Thoracic aorta (tissue), 2 donors: Measurements from ENCODE around the gene ACYP1. TPM values are rescaled to one million over a fixed set of nuclear protein-coding genes. Genes with fewer than 3 reads are reported as not detected.

Experiments used
- ATAC-seq: fragments of 150-250 bp; one replicate; pipeline ENCODE4 v1.8.0; 2017; ENCODE audit warnings: low read depth; ENCODE audit not compliant: insufficient number of reproducible peaks, low FRiP score
- DNase-seq: peaks from one replicate; pipeline ENCODE4 v3.0.0-alpha.2; 2020; ENCODE audit warnings: low spot score
- H3K27ac ChIP-seq, 2 donors: fragments of 200-600 bp; sonication (generic); 1 replicate in 1 of 2; 2 replicates in 1 of 2; pipeline ENCODE4 v1.5.1; 2016; ENCODE audit warnings: mild to moderate bottlenecking in 2 of 2, moderate library complexity in 2 of 2
- H3K27me3 ChIP-seq: fragments of 200-600 bp; sonication (generic); replicated peaks from 2 replicates; pipeline ENCODE4 v1.6.0; 2016; ENCODE audit warnings: mild to moderate bottlenecking; ENCODE audit not compliant: insufficient read depth
- H3K36me3 ChIP-seq: fragments of 200-600 bp; sonication (generic); one replicate; pipeline ENCODE4 v1.5.1; 2016
- H3K4me1 ChIP-seq, 2 donors: fragments of 200-600 bp; sonication (generic); 1 replicate in 1 of 2; 2 replicates in 1 of 2; pipeline versions ENCODE4 v1.5.1 to v1.6.0; 2016; ENCODE audit warnings: low read depth in 2 of 2, mild to moderate bottlenecking in 1 of 2; ENCODE audit not compliant: control insufficient read depth in 1 of 2
- H3K4me3 ChIP-seq: fragments of 200-600 bp; sonication (generic); 2 replicates; pipeline ENCODE4 v1.5.1; 2016; ENCODE audit warnings: mild to moderate bottlenecking
- H3K9me3 ChIP-seq: fragments of 200-600 bp; sonication (generic); 2 replicates; pipeline ENCODE4 v1.5.1; 2016
- CTCF ChIP-seq: fragments of 200-600 bp; sonication (generic); IDR thresholded peaks from one replicate; pipeline ENCODE4 v1.5.1; 2019; ENCODE audit warnings: antibody characterized with exemption
- total RNA-seq, 2 donors: library from RNA; depleted of rRNA; stranded (reverse); fragments of >200 nt; gene quantifications; one replicate each; pipeline versions ENCODE4 v1.1.0 to v1.2.3, GENCODE V29; 2016

Gene ACYP1
- total RNA-seq, 2 donors from 2014 or later = 4.9 to 6.8 TPM

GRCh38 chr14:75049136-75049535, 14.7 kb downstream of the ACYP1 start:
- no peak for TF ChIP-seq CTCF
- H3K4me3 ChIP-seq = peak overlapping the region; percentile 16
- H3K4me1 ChIP-seq = peaks cover 12 to 44% of the 10 kb centered on the region in 2 donors
- H3K36me3 ChIP-seq = no peaks in the 10 kb centered on the region
- DNase-seq (no peak), ATAC-seq (no peak)
- H3K9me3 ChIP-seq = no peaks in the 10 kb centered on the region
- H3K27me3 ChIP-seq = no peaks in the 10 kb centered on the region
- peak overlapping the region; percentile 33 to 60 for H3K27ac ChIP-seq

GRCh38 chr14:75048101-75048500, 15.7 kb downstream of the ACYP1 start:
- no peaks in the 10 kb centered on the region for H3K36me3 ChIP-seq
- peaks cover 12 to 45% of the 10 kb centered on the region in 2 donors for H3K4me1 ChIP-seq
- no peaks in the 10 kb centered on the region for H3K27me3 ChIP-seq
- H3K4me3 ChIP-seq = no peak overlapping the region
- no peaks in the 10 kb centered on the region for H3K9me3 ChIP-seq
- H3K27ac ChIP-seq = no peak overlapping the region
- no peak for TF ChIP-seq CTCF
- no peak for ATAC-seq
- no peak for DNase-seq

- Histone ChIP-seq H3K4me3 (no peak overlapping the region), H3K27me3 (no peaks in the 10 kb centered on the region), H3K36me3 (no peaks in the 10 kb centered on the region), H3K4me1 (peaks cover 12 to 45% of the 10 kb centered on the region in 2 donors), H3K27ac (no peak overlapping the region), H3K9me3 (no peaks in the 10 kb centered on the region)
- DNase-seq = no peak
- TF ChIP-seq CTCF = no peak
- no peak for ATAC-seq
Measured at GRCh38 chr14:75047506-75047905, 16.3 kb downstream of the ACYP1 start.

- no peak overlapping the region for H3K4me3 ChIP-seq
- no peaks in the 10 kb centered on the region for H3K9me3 ChIP-seq
- no peak for ATAC-seq
- peaks cover 1% of the 10 kb centered on the region for H3K36me3 ChIP-seq
- no peak for DNase-seq
- no peaks in the 10 kb centered on the region for H3K27me3 ChIP-seq
- no peak for TF ChIP-seq CTCF
- no peak overlapping the region for H3K27ac ChIP-seq
- H3K4me1 ChIP-seq = peaks cover 12 to 45% of the 10 kb centered on the region in 2 donors
Measured at GRCh38 chr14:75046899-75047298, 16.9 kb downstream of the ACYP1 start.

- ATAC-seq = no peak
- no peak overlapping the region for H3K4me3 ChIP-seq
- no peak for DNase-seq
- H3K27me3 ChIP-seq = no peaks in the 10 kb centered on the region
- no peaks in the 10 kb centered on the region for H3K9me3 ChIP-seq
- peaks cover 12 to 45% of the 10 kb centered on the region in 2 donors for H3K4me1 ChIP-seq
- peaks cover 7% of the 10 kb centered on the region for H3K36me3 ChIP-seq
- no peak overlapping the region for H3K27ac ChIP-seq
- no peak for TF ChIP-seq CTCF
Measured at GRCh38 chr14:75046275-75046674, 17.5 kb downstream of the ACYP1 start.
